EL (cell line): ENCODE results near the gene RLN3.
"Not testable (repeated sequence)": the region's sequence is repeated elsewhere in the genome, so short reads cannot be mapped to it uniquely, and the experiment has no call there.

Experiments
- DNase-seq: peaks from one replicate; pipeline ENCODE4 v3.0.0-alpha.2; 2016

RLN3 gene

GRCh38 chr19:13995017-13995728, 32.8 kb upstream of the RLN3 start:
- peak; percentile 42 for DNase-seq

- no peak for DNase-seq
These were observed 31.8 kb upstream of the RLN3 start for GRCh38 chr19:13995878-13996765.

GRCh38 chr19:13996928-13997630, 30.9 kb upstream of the RLN3 start:
- no peak for DNase-seq

GRCh38 chr19:13997631-13997962, 30.4 kb upstream of the RLN3 start:
- DNase-seq: no peak

- no peak for DNase-seq
These were observed 29.5 kb upstream of the RLN3 start for GRCh38 chr19:13998426-13998825.

GRCh38 chr19:13999085-13999484, 28.9 kb upstream of the RLN3 start:
- no peak for DNase-seq

- no peak for DNase-seq
These were observed 27.1 kb upstream of the RLN3 start for GRCh38 chr19:14000691-14001375.

- DNase-seq: no peak
These were observed 25.2 kb upstream of the RLN3 start for GRCh38 chr19:14002571-14003250.

- DNase-seq: no peak
These were observed 24.5 kb upstream of the RLN3 start for GRCh38 chr19:14003251-14004055.

- DNase-seq: no peak
These were observed 23.2 kb upstream of the RLN3 start for GRCh38 chr19:14004619-14005348.

- DNase-seq: peak; percentile 85
These were observed 22.4 kb upstream of the RLN3 start for GRCh38 chr19:14005349-14006084.

- peak; percentile 100 for DNase-seq
These were observed 21.7 kb upstream of the RLN3 start, which contains the start of gene RFX1 for GRCh38 chr19:14006085-14006765. TSS of gene RFX1 (minus strand) at chr19:14006320. CDS start at chr19:13993843, 12,477 bp downstream.

- DNase-seq: no peak
These were observed 21.0 kb upstream of the RLN3 start for GRCh38 chr19:14006766-14007562.

- no peak for DNase-seq
These were observed 15.5 kb upstream of the RLN3 start for GRCh38 chr19:14012378-14012915.

GRCh38 chr19:14015524-14016035, 12.4 kb upstream of the RLN3 start:
- no peak for DNase-seq

- DNase-seq: no peak
These were observed 8.8 kb upstream of the RLN3 start for GRCh38 chr19:14019100-14019499.

- not testable (repeated sequence) for DNase-seq
These were observed 8.2 kb upstream of the RLN3 start for GRCh38 chr19:14019739-14020138.

GRCh38 chr19:14021474-14021873, 6.5 kb upstream of the RLN3 start:
- no peak for DNase-seq
